Left ventricle myocardium inferior (tissue), 1 donor: ENCODE measurements around the gene MPPED2. TPM values are rescaled to one million over a fixed set of nuclear protein-coding genes. Genes with fewer than 3 reads are reported as not detected.

Source experiments
- DNase-seq: peaks from one replicate; pipeline ENCODE4 v3.0.0-alpha.2; 2020
- H3K27ac ChIP-seq: fragments of 200-600 bp; replicated peaks from 2 replicates; pipeline ENCODE4 v1.8.0; 2021
- H3K27me3 ChIP-seq: fragments of 200-600 bp; 2 replicates; pipeline ENCODE4 v1.8.0; 2021; ENCODE audit warnings: low read depth
- H3K36me3 ChIP-seq: fragments of 200-600 bp; 2 replicates; pipeline ENCODE4 v1.8.0; 2021
- H3K4me1 ChIP-seq: fragments of 200-600 bp; 2 replicates; pipeline ENCODE4 v1.8.0; 2021
- H3K4me3 ChIP-seq: fragments of 200-600 bp; 2 replicates; pipeline ENCODE4 v1.8.0; 2021; ENCODE audit warnings: mild to moderate bottlenecking, moderate library complexity
- H3K9me3 ChIP-seq: fragments of 200-600 bp; replicated peaks from 2 replicates; pipeline ENCODE4 v1.8.0; 2021
- CTCF ChIP-seq: fragments of 200-600 bp; IDR thresholded peaks from 2 replicates; pipeline ENCODE4 v1.8.0; 2021; ENCODE audit warnings: antibody characterized with exemption, mild to moderate bottlenecking, borderline replicate concordance
- intact Hi-C: fragments of 100-400 bp; cut with micrococcal nuclease; formaldehyde crosslinking; loops from one replicate; pipeline ENCODE4 v1.11.0; 2022
- total RNA-seq: library from RNA; stranded (reverse); fragmentation: NEBNext Ultra II Directional; extraction: Animal tissue kit (Norgen Biotek cat#: 25700); gene quantifications from one replicate; pipeline ENCODE4 v1.2.1, GENCODE V29; 2021
- donor health status: DM: no; HTN: yes; CAD: no; lungs with severe emphysema.

The MPPED2 gene
- total RNA-seq, 1 donor from 2014 or later = 10.8 TPM

- intact Hi-C loops = no loop called here
- Histone ChIP-seq H3K9me3 (no peaks in the 10 kb centered on the region), H3K4me3 (no peak overlapping the region), H3K27me3 (no peaks in the 10 kb centered on the region), H3K36me3 (peaks cover 22% of the 10 kb centered on the region), H3K27ac (no peak overlapping the region), H3K4me1 (peaks cover 2% of the 10 kb centered on the region)
- DNase-seq = no peak
- no peak for TF ChIP-seq CTCF
Observed at GRCh38 chr11:30578406-30578805, 7.7 kb downstream of the MPPED2 start.

GRCh38 chr11:30573951-30574350 lies 12.2 kb downstream of the MPPED2 start:
- no peak for TF ChIP-seq CTCF

DNA sequence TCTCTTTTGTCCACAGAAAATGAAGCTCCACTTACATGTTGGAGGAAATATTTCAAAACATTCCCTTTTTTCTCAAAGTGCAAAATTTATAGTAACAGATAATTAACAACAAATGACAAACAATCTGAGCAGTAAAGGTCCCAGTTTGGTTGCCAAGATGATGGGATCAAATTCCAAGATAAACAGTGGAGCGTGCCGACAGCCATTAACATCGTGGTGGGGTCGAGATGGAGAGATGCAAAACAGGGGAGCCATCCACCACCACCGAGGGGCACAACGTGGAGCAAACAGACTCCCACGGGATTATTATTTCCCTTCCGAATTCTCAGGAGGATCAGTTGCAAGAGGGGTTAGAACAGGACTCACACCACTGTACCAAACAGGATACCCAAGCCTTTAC lies 17.2 kb downstream of the MPPED2 start:
- intact Hi-C loops = no loop called here
- no peaks in the 10 kb centered on the region for H3K36me3 ChIP-seq
- no peak overlapping the region for H3K27ac ChIP-seq
- DNase-seq = no peak
- H3K9me3 ChIP-seq = no peaks in the 10 kb centered on the region
- H3K4me3 ChIP-seq = no peak overlapping the region
- no peak for TF ChIP-seq CTCF
- no peaks in the 10 kb centered on the region for H3K27me3 ChIP-seq
- H3K4me1 ChIP-seq = peaks cover 16% of the 10 kb centered on the region

More at GRCh38 chr11:30573951-30574350, 12.2 kb downstream of the MPPED2 start:
- Histone ChIP-seq H3K4me1 (no peaks in the 10 kb centered on the region), H3K4me3 (no peak overlapping the region), H3K9me3 (no peaks in the 10 kb centered on the region), H3K27ac (no peak overlapping the region), H3K36me3 (peaks cover 8% of the 10 kb centered on the region), H3K27me3 (no peaks in the 10 kb centered on the region)
- no peak for DNase-seq
- intact Hi-C loops = no loop called here

- TF ChIP-seq CTCF = no peak
- intact Hi-C loops = no loop called here
- H3K36me3 ChIP-seq = no peaks in the 10 kb centered on the region
- H3K27ac ChIP-seq = no peak overlapping the region
- H3K9me3 ChIP-seq = no peaks in the 10 kb centered on the region
- no peaks in the 10 kb centered on the region for H3K27me3 ChIP-seq
- no peak overlapping the region for H3K4me3 ChIP-seq
- DNase-seq = no peak
- peaks cover 16% of the 10 kb centered on the region for H3K4me1 ChIP-seq
Observed at GRCh38 chr11:30567644-30568043, 18.5 kb downstream of the MPPED2 start.

- Histone ChIP-seq H3K36me3 (no peaks in the 10 kb centered on the region), H3K9me3 (no peaks in the 10 kb centered on the region), H3K4me1 (peaks cover 16% of the 10 kb centered on the region), H3K27me3 (no peaks in the 10 kb centered on the region), H3K27ac (no peak overlapping the region), H3K4me3 (no peak overlapping the region)
- TF ChIP-seq CTCF = no peak
- intact Hi-C loops = no loop called here
- DNase-seq = no peak
Observed at GRCh38 chr11:30567120-30567519, 19.0 kb downstream of the MPPED2 start.

DNA sequence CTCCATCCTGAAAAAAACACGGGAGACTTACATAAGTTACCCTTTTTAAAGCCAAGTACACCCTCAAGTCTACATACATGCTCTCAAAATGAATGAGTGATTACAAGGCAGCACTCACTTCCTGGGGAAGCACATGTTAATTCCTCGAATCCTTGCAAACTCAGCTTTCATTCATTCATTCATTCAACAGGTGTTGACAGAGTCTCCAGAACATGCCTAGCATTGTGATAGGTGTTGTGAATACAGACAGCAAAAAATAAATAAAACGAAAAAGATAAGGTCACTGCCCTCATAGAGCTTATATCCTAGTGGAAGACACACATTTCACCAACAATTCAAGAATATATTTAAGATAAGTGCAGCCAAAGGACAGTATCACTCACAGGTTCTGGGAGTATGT lies 19.7 kb downstream of the MPPED2 start:
- no peak for TF ChIP-seq CTCF
- no peaks in the 10 kb centered on the region for H3K36me3 ChIP-seq
- intact Hi-C loops = no loop called here
- DNase-seq = no peak
- H3K4me1 ChIP-seq = peaks cover 18% of the 10 kb centered on the region
- H3K4me3 ChIP-seq = no peak overlapping the region
- H3K27me3 ChIP-seq = no peaks in the 10 kb centered on the region
- H3K27ac ChIP-seq = no peak overlapping the region
- H3K9me3 ChIP-seq = no peaks in the 10 kb centered on the region
